Activated T-cell treated with anti-CD3 and anti-CD28 coated beads, Interleukin-2, amount 50 U/mL, for 4 hours (primary cell): ENCODE results near the gene HEBP1. TPM values are rescaled to one million over a fixed set of nuclear protein-coding genes. Genes with fewer than 3 reads are reported as not detected.

Experiments
- ATAC-seq, 2 donors: fragments of 200-7000 bp; cut with Tn5 transposase; one replicate each; pipeline ENCODE4 v1.10.0; 2021
- DNase-seq: peaks from one replicate; pipeline ENCODE4 v3.0.0-alpha.2; 2020
- H3K27me3 Mint-ChIP-seq: one replicate; pipeline ENCODE4 v1.8.0; 2021; ENCODE audit warnings: low read depth, mixed read lengths
- H3K36me3 Mint-ChIP-seq: one replicate; pipeline ENCODE4 v1.8.0; 2022; ENCODE audit warnings: mixed read lengths; ENCODE audit not compliant: insufficient read depth
- H3K4me1 Mint-ChIP-seq: one replicate; pipeline ENCODE4 v1.8.0; 2021; ENCODE audit warnings: low read depth, mixed read lengths
- H3K4me3 Mint-ChIP-seq: one replicate; pipeline ENCODE4 v1.8.0; 2021; ENCODE audit warnings: mild to moderate bottlenecking, moderate library complexity, mixed read lengths
- H3K9me3 Mint-ChIP-seq: one replicate; pipeline ENCODE4 v1.8.0; 2021; ENCODE audit warnings: mixed read lengths
- total RNA-seq, 3 donors: library from RNA; stranded (reverse); gene quantifications; one replicate each; pipeline ENCODE4 v1.2.1, GENCODE V29; 2021

HEBP1 gene
- total RNA-seq, 3 donors from 2014 or later: 9.0 to 10.6 (median 10.3) TPM

DNA sequence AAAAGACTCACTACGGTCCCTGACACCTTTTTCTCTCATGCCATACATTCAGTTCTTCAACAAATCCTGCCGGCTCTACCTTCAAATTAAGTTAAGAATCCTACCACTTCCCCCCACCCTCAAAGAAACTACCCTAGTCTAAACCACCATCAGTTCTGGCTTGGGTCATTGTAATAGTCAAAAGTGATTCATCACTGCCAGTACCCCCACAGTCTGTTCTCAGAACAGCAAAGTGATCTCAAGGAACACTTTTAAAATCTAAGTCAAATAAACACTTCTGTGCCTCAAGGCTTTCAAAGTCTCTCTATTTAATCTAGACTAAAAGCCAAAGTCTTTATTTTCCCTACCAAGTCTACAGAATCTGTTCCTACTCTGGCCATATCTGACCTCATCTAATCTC lies 32.1 kb upstream of the HEBP1 start:
- Mint-ChIP-seq H3K9me3 (no peaks in the 10 kb centered on the region), H3K27me3 (peaks cover 6% of the 10 kb centered on the region), H3K4me3 (no peak overlapping the region), H3K36me3 (no peaks in the 10 kb centered on the region), H3K4me1 (no peaks in the 10 kb centered on the region)
- no peak for DNase-seq
- no peak for ATAC-seq

DNA sequence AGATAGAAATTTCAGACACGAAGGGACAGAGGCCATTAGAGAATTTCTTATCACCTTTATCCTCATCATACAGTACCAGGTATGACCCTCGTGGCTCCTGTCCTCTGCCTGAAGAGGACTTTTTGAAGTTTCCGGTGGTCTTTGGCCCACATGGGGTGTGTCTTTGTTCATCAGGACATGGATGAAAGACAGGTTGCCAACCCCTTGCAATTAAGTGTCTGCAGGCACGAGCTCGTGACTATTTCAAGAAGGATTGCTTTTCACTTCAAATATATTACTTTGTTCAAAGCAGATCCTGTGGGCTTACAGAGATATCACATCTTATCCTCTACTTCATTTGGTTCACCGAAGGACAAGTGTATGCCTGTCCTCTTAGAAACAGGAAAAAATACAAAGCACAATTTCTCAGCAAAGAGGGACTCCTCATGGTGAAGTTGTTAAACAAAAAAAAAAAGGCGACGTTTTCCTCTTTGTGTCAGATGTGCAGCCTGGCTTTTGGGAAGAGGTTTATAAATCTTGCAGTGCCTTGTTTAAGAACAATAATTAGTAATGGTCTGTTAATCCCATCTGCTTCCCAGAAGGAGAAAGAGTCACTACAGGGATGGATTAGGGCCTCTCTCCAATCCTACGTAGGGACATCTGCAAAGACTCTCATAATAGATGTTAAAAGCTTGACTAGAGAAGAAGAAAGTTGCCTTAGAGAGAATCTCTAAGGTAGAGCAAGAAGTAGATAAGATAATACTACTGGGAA lies 30.7 kb upstream of the HEBP1 start:
- ATAC-seq: no peak
- Mint-ChIP-seq H3K36me3 (no peaks in the 10 kb centered on the region), H3K4me1 (no peaks in the 10 kb centered on the region), H3K27me3 (peaks cover 12% of the 10 kb centered on the region), H3K9me3 (no peaks in the 10 kb centered on the region), H3K4me3 (no peak overlapping the region)
- no peak for DNase-seq

DNA sequence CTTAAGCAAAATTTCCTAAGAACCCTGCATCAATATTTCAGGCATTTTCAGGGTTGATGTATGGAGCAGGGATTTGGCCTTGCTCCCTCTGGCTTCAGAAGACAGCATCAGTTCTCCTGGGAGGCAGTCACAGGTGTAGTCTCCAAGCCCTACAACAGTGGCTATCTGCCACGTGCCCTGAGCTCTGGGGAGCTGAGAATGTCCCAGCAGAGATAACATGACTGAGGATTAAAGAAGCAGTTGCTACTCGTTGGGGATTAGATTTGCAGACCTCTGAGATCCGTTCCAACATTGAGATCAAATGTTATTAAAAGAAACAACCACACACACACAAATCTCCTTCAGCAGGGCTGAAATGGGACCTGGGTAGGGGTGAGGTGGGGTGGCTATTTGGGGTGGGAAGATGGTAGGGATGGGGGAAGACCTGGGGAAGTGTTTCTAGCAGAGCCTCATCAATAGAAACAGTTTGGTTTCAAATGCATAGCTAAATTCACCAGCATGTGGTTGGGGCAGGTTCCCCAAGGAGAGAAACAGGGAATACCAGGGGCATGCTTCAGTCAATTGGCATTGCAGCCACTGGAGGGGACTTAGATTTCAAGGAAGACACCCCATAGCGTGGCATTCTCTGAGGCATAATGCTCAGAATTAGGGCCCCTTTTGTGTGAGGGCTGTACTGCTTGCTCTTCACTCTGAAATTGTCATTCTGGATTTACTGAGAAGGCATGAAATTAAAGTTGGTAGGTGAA lies 28.9 kb upstream of the HEBP1 start:
- Mint-ChIP-seq H3K4me3 (no peak overlapping the region), H3K36me3 (no peaks in the 10 kb centered on the region), H3K9me3 (no peaks in the 10 kb centered on the region), H3K27me3 (peaks cover 14% of the 10 kb centered on the region), H3K4me1 (no peaks in the 10 kb centered on the region)
- ATAC-seq (no peak), DNase-seq (no peak)

DNA sequence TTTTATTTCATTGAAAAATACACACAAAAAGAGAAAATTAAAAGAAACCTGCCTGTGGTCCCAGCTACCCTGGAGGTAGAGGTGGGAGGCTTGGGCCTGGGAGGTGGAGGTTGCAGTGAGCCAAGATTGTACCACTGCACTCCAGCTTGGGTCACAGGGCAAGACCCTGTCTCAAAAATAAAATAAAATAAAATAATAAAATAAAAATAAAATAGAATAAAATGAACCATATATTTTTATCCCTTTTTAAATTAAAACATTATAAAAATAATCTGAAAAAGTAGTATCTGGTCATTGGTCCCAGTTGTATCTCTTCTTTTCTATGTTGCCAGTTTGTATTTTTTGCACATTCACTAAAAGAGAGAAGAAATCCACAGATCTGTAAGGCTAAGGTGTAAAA lies 27.4 kb upstream of the HEBP1 start:
- no peaks in the 10 kb centered on the region for H3K4me1 Mint-ChIP-seq
- DNase-seq (no peak), ATAC-seq (no peak)
- H3K27me3 Mint-ChIP-seq: peaks cover 14% of the 10 kb centered on the region
- no peaks in the 10 kb centered on the region for H3K36me3 Mint-ChIP-seq
- H3K4me3 Mint-ChIP-seq: no peak overlapping the region
- H3K9me3 Mint-ChIP-seq: no peaks in the 10 kb centered on the region

DNA sequence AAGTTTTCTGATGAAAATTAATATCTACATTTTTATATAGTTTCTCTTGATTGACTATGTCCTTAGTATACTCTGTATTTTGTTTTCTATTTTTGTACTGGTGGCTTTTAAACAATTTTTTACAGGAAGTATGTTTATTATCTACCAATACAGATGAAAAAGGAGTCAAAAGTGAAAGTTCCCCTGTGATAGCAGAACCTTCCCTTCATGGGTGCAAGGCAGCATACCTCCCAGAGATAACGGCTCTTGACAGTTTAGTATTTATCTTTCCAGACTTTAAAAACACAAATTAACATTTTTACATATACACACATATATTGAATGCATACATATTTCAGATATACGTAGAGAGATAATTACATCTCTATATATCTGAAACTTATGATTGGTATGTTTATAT lies 27.0 kb upstream of the HEBP1 start:
- DNase-seq: no peak
- Mint-ChIP-seq H3K9me3 (no peaks in the 10 kb centered on the region), H3K4me3 (no peak overlapping the region), H3K4me1 (no peaks in the 10 kb centered on the region), H3K36me3 (no peaks in the 10 kb centered on the region), H3K27me3 (peaks cover 14% of the 10 kb centered on the region)
- no peak for ATAC-seq

DNA sequence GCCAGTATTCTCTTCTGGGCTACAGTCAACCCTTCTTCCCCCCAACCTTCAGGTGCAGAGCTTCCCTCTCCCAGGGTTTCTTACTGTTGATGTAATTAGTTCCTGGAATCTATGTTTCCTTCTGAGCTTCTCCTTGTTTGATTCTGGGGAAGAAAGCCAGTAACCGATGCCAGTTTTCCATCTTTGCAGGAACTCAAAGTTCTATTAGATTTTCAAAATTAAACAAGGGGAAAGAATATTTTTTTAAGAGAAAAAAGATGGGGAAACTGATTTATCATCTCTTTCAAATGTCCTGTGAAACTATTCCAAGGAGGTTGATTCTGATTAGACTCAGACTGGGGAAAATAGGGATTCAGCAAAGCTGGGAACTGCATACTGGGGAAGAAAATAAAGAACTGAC lies 26.2 kb upstream of the HEBP1 start:
- Mint-ChIP-seq H3K4me1 (no peaks in the 10 kb centered on the region), H3K36me3 (no peaks in the 10 kb centered on the region), H3K9me3 (no peaks in the 10 kb centered on the region), H3K27me3 (peaks cover 14% of the 10 kb centered on the region), H3K4me3 (no peak overlapping the region)
- ATAC-seq (no peak), DNase-seq (no peak)

DNA sequence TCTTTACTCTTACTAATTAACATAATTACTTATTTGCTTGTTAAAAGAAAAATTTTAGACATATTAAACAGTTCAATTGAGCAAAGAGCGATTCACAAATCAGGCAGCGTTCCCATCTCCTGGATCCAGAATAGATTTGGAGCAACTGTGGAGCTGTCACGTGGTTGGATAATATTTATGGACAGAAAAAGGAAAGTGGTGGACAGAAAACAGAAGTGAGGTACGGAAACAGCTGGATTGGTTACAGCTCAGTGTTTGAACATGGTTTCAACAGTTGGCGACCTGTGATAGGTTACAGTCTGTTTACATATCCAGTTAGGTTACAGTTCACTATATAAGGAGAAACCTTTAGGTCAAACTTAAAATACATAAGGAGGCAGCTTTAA lies 24.5 kb upstream of the HEBP1 start:
- H3K36me3 Mint-ChIP-seq: no peaks in the 10 kb centered on the region
- ATAC-seq: no peak
- H3K4me1 Mint-ChIP-seq: no peaks in the 10 kb centered on the region
- no peak for DNase-seq
- peaks cover 21% of the 10 kb centered on the region for H3K27me3 Mint-ChIP-seq
- no peak overlapping the region for H3K4me3 Mint-ChIP-seq
- no peaks in the 10 kb centered on the region for H3K9me3 Mint-ChIP-seq

DNA sequence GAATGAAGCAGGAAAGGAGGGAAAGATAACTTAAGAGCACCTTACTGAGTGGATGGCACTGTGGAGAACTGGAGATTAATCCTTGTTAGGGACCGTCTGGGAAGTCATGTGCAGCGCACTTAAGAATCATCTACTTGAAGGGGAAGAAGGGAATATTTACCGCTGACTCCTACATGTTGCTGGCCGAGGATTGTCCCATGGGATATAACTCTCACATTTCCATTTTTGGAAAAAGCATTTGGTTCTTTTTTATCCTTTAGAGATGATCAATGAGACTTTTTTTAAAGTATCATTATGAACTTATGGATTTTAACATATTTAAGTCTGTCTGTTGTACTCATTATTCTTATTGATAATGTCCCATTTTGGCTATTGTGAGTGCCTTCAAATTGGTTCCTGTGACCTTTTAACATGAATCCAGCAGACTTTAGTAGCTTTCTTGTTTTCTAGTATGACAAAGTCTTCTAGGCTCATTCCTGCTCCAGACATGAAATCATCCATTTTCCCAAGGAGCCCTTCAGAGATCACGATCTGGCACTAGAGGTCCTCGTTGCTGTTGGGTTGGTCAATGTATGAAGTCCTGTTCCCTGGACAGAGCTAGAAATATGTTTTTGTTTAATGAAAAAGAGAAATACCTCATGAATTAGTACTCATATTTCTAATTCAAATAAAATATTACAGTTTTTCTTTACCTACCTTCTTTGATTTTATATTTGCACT lies 23.9 kb upstream of the HEBP1 start:
- Mint-ChIP-seq H3K9me3 (no peaks in the 10 kb centered on the region), H3K4me1 (no peaks in the 10 kb centered on the region), H3K27me3 (peaks cover 21% of the 10 kb centered on the region), H3K36me3 (no peaks in the 10 kb centered on the region), H3K4me3 (no peak overlapping the region)
- DNase-seq (no peak), ATAC-seq (no peak)

DNA sequence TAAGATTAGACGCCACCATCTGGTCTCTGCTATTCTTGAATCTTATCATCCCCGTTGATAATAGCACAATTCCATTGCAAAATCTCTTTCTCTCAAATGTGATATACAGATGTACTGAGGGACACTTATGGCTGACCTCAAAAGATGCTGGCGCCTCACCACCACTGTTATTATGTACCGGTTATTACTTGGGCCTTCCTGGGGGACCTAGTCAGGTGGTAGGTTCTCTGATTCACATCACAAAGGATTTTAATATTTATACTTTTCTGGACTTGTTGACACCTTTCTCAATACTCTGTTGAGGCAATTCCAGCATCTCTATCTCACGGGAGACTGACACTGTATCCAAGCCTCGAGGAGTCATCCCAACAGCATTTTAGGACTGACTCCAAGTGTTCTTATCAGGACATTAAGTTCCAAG lies 22.8 kb upstream of the HEBP1 start:
- no peaks in the 10 kb centered on the region for H3K4me1 Mint-ChIP-seq
- H3K36me3 Mint-ChIP-seq: no peaks in the 10 kb centered on the region
- DNase-seq (no peak), ATAC-seq (no peak)
- H3K4me3 Mint-ChIP-seq: no peak overlapping the region
- no peaks in the 10 kb centered on the region for H3K9me3 Mint-ChIP-seq
- H3K27me3 Mint-ChIP-seq: peaks cover 22% of the 10 kb centered on the region

DNA sequence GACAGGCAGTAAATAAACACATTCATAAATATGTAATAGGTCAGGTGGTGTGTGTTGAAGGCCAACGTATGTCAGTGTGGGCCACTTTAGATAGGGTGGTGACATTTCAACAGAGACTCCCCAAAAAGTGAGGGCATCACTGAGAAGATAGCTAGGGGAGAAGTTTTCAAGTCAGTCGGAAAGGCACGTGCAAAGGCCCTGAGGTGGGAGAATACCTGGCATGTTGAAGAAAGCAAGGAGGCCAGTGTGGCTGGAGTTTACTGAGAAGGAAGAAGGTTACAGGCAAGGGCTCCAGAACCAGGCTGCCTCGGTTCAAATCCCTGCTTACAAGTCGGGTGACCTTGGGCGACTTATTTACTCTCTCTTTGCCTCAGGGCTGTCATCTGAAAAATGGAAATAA lies 11.0 kb upstream of the HEBP1 start:
- no peaks in the 10 kb centered on the region for H3K27me3 Mint-ChIP-seq
- no peaks in the 10 kb centered on the region for H3K9me3 Mint-ChIP-seq
- no peak for ATAC-seq

DNA sequence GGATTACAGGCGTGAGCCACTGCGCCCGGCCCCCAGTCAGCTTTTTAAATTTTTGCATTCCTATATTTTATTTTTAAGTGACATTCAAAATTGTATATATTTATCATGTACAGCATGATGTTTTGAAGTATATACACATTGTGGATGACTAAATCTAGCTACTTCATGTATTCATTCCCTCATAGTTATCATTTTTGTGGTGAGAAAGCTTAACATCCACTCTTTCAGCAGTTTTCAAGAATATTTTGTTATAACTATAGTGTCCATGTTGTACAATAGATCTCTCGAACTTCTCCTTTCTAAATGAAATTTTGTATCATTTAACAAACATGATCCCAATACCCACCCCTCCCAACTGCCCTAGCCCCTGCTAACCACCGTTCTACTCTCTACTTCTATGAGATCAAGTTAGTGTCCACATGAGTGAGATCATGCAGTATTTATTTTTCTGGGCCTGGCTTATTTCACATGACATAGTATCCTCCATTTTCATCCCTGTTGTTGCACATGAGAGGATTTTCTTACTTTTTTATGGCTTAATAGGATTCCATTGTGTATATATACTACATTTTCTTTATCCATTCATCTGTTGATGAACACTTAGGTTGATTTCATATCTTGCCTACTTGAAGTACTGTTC lies 8.8 kb upstream of the HEBP1 start:
- H3K4me3 Mint-ChIP-seq: no peak overlapping the region
- ATAC-seq: no peak
- H3K27me3 Mint-ChIP-seq: peaks cover 2% of the 10 kb centered on the region
- DNase-seq: no peak
- H3K9me3 Mint-ChIP-seq: no peaks in the 10 kb centered on the region
- H3K4me1 Mint-ChIP-seq: no peaks in the 10 kb centered on the region
- no peaks in the 10 kb centered on the region for H3K36me3 Mint-ChIP-seq

More for the DNA sequence above, 11.0 kb upstream of the HEBP1 start:
- Mint-ChIP-seq H3K36me3 (no peaks in the 10 kb centered on the region), H3K4me1 (no peaks in the 10 kb centered on the region), H3K4me3 (no peak overlapping the region)
- no peak for DNase-seq

DNA sequence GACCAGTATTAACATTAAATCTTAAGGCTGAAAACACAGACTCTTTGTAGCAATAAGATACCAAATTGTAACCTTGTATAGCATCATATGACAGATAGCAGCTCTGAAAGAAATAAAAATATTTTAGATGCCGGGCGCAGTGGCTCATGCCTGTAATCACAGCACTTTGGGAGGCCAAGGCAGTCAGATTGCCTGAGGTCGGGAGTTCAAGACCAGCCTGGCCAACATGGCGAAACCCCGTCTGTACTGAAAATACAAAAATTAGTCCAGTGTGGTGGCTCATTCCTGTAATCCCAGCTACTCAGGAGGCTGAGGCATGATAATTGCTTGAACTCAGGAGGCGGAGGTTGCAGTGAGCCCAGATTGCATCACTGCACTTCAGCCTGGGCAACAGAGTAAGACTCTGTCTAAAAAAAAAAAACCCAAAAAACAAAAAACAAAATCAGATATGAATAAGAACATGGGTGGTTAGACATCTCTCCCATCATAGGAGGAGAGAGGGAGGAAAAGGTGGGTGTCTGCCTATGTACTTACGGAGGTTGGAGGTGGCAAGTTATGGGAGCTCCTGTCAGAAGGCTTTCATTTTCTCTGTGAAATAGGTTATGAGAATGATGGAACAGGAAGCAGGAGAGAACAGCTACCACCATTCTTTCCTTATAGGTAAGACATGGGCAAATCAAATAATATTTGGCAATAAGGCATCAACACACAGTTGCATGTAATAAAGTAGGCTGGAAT lies 7.6 kb upstream of the HEBP1 start:
- H3K27me3 Mint-ChIP-seq: peaks cover 2% of the 10 kb centered on the region
- no peaks in the 10 kb centered on the region for H3K36me3 Mint-ChIP-seq
- no peaks in the 10 kb centered on the region for H3K9me3 Mint-ChIP-seq
- DNase-seq: no peak
- no peak for ATAC-seq
- H3K4me3 Mint-ChIP-seq: no peak overlapping the region
- H3K4me1 Mint-ChIP-seq: no peaks in the 10 kb centered on the region

DNA sequence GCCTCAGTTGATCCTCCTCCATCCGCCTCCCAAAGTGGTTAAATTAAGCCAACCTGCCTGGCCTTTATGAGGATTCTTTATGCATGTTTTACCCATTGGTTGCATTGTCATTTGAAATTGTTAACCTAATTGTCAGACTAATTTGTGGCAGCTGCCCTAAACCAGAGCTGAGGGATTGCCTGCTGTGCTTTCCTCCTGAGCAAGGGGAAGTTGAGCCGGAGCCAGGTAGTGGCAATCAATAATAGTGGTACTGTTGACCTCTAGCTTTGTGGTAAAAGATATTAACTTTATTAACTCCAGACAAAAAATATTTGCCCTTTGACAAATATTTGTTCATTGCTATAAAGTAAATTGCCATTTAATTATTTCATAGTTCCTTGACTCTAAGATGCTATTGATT lies 5.6 kb upstream of the HEBP1 start:
- no peak for ATAC-seq
- no peak overlapping the region for H3K4me3 Mint-ChIP-seq
- H3K27me3 Mint-ChIP-seq: peaks cover 2% of the 10 kb centered on the region
- no peaks in the 10 kb centered on the region for H3K36me3 Mint-ChIP-seq
- H3K4me1 Mint-ChIP-seq: peaks cover 6% of the 10 kb centered on the region
- no peaks in the 10 kb centered on the region for H3K9me3 Mint-ChIP-seq
- DNase-seq: no peak

DNA sequence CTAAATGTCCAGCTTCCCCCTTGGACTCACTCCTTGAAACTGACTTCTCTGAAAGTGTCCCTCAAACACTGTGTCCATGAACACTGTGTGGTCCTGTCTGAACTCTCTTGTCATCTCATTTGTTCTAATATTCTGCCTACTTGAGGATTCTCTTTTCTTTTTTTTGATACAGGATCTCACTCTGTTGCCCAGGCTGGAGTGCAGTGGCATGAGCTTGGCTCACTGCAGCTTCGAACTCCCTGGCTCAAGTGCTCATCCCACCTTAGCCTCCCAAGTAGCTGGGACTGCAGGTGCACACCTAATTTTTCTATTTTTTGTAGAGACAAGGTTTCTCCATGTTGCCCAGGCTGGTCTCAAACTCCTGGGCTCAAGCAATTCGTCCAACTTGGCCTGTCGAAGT lies 4.9 kb upstream of the HEBP1 start:
- Mint-ChIP-seq H3K4me3 (no peak overlapping the region), H3K27me3 (peaks cover 2% of the 10 kb centered on the region), H3K36me3 (no peaks in the 10 kb centered on the region), H3K9me3 (no peaks in the 10 kb centered on the region), H3K4me1 (peaks cover 6% of the 10 kb centered on the region)
- ATAC-seq (no peak), DNase-seq (no peak)
